IMR-90 (cell line): Measurements from ENCODE around the gene CD81. TPM values are rescaled to one million over a fixed set of nuclear protein-coding genes. Genes with fewer than 3 reads are reported as not detected.

Experiments
- ATAC-seq: fragments of 200-7000 bp; cut with Tn5 transposase; 2 replicates; pipeline ENCODE4 v1.9.1; 2020; ENCODE audit warnings: low read depth, mild to moderate bottlenecking, moderate library complexity
- BruUV-seq: library from RNA; stranded (reverse); fragments of 400-500 nt; replicated peaks from 2 replicates; lab custom pipeline; 2021; lab: Mats Ljungman, UMichigan
- CTCF ChIA-PET: fragments of 300-600 bp; formaldehyde crosslinking; extraction: SDS; loops from one replicate; lab custom pipeline; 2021; ENCODE audit warnings: antibody characterized with exemption; lab: Yijun Ruan, JAX
- POLR2A ChIA-PET: fragments of 300-600 bp; sonication (Branson Sonifier 250); formaldehyde crosslinking; loops from one replicate; lab custom pipeline; 2022; ENCODE audit warnings: antibody characterized with exemption; ENCODE audit not compliant: unreplicated experiment; lab: Charles Lee
- DNase-seq: peaks from one replicate; pipeline ENCODE4 v3.0.0; 2013
- H2AFZ ChIP-seq: replicated peaks from 2 replicates; pipeline ENCODE3; 2013; ENCODE audit warnings: low read length, mild to moderate bottlenecking; ENCODE audit not compliant: poor library complexity
- H2AK5ac ChIP-seq: 2 replicates; pipeline ENCODE4 v1.6.1; 2013; ENCODE audit warnings: low read depth, low read length, inconsistent platforms
- H2AK9ac ChIP-seq: replicated peaks from 2 replicates; pipeline ENCODE3; 2013; ENCODE audit warnings: mild to moderate bottlenecking, low read depth, low read length, moderate library complexity; ENCODE audit not compliant: poor library complexity
- H2BK120ac ChIP-seq: 2 replicates; pipeline ENCODE4 v1.6.1; 2013; ENCODE audit warnings: low read depth, low read length, inconsistent platforms
- H2BK15ac ChIP-seq: 3 replicates; pipeline ENCODE4 v1.6.1; 2013; ENCODE audit warnings: low read depth, low read length, inconsistent platforms
- H2BK20ac ChIP-seq: 2 replicates; pipeline ENCODE4 v1.6.1; 2013; ENCODE audit warnings: low read depth, mild to moderate bottlenecking, inconsistent platforms, low read length, moderate library complexity
- H2BK5ac ChIP-seq: 2 replicates; pipeline ENCODE4 v1.6.1; 2013; ENCODE audit warnings: mild to moderate bottlenecking, low read depth, low read length, inconsistent platforms; ENCODE audit not compliant: poor library complexity, severe bottlenecking
- H3K14ac ChIP-seq: replicated peaks from 2 replicates; pipeline ENCODE4 v1.6.1; 2013; ENCODE audit warnings: low read depth, low read length, inconsistent platforms
- H3K18ac ChIP-seq: 2 replicates; pipeline ENCODE4 v1.6.1; 2013; ENCODE audit warnings: low read depth, low read length, control low read depth
- H3K23ac ChIP-seq: 2 replicates; pipeline ENCODE4 v1.6.1; 2013; ENCODE audit warnings: low read depth, low read length, inconsistent platforms
- H3K27ac ChIP-seq: 2 replicates; pipeline ENCODE4 v1.5.1; 2013; ENCODE audit warnings: mild to moderate bottlenecking, control low read depth, low read length; ENCODE audit not compliant: insufficient read depth
- H3K27me3 ChIP-seq: 2 replicates; pipeline ENCODE4 v1.6.1; 2013; ENCODE audit warnings: low read length; ENCODE audit not compliant: control insufficient read depth, insufficient read depth
- H3K36me3 ChIP-seq: 2 replicates; pipeline ENCODE4 v1.6.1; 2013; ENCODE audit warnings: low read length, mixed read lengths; ENCODE audit not compliant: control insufficient read depth, insufficient read depth
- H3K4ac ChIP-seq: 2 replicates; pipeline ENCODE4 v1.6.1; 2013; ENCODE audit warnings: low read depth, low read length, inconsistent platforms
- H3K4me1 ChIP-seq: 2 replicates; pipeline ENCODE4 v1.6.1; 2013; ENCODE audit warnings: low read length, mixed read lengths; ENCODE audit not compliant: control insufficient read depth, insufficient read depth
- H3K4me2 ChIP-seq: 2 replicates; pipeline ENCODE4 v1.6.1; 2013; ENCODE audit warnings: low read depth, mild to moderate bottlenecking, control low read depth, low read length, moderate library complexity
- H3K4me3 ChIP-seq: 2 replicates; pipeline ENCODE4 v1.5.1; 2013; ENCODE audit warnings: low read depth, mild to moderate bottlenecking, control low read depth, low read length, moderate library complexity; ENCODE audit not compliant: insufficient read depth
- H3K56ac ChIP-seq: 2 replicates; pipeline ENCODE4 v1.6.1; 2013; ENCODE audit warnings: low read length, inconsistent platforms; ENCODE audit not compliant: insufficient read depth; ENCODE audit errors: extremely low read depth
- H3K79me1 ChIP-seq, 2 experiments: 2 replicates each; pipeline ENCODE4 v1.6.1; 2013; ENCODE audit warnings: low read length in 2 of 2, inconsistent platforms in 1 of 2, low read depth in 1 of 2
- H3K9ac ChIP-seq: 2 replicates; pipeline ENCODE4 v1.6.1; 2013; ENCODE audit warnings: low read depth, low read length, control low read depth
- H3K9me1 ChIP-seq: 2 replicates; pipeline ENCODE4 v1.6.1; 2013; ENCODE audit warnings: low read length, inconsistent platforms; ENCODE audit not compliant: insufficient read depth
- H3K9me3 ChIP-seq: 2 replicates; pipeline ENCODE4 v1.6.1; 2013; ENCODE audit warnings: low read length; ENCODE audit not compliant: control insufficient read depth, insufficient read depth
- H4K20me1 ChIP-seq: 2 replicates; pipeline ENCODE4 v1.6.1; 2013; ENCODE audit warnings: low read length, inconsistent platforms; ENCODE audit not compliant: insufficient read depth
- H4K5ac ChIP-seq: 2 replicates; pipeline ENCODE4 v1.6.1; 2013; ENCODE audit warnings: mild to moderate bottlenecking, low read depth, low read length, control low read depth
- H4K8ac ChIP-seq, 2 experiments: 2 replicates each; pipeline ENCODE4 v1.6.1; 2013; ENCODE audit warnings: low read depth in 2 of 2, low read length in 2 of 2, control low read depth in 1 of 2, inconsistent platforms in 1 of 2
- H4K91ac ChIP-seq: 2 replicates; pipeline ENCODE4 v1.6.1; 2013; ENCODE audit warnings: low read depth, low read length, inconsistent platforms; ENCODE audit not compliant: insufficient read depth
- MXI1 ChIP-seq: IDR thresholded peaks from 2 replicates; pipeline ENCODE4 v1.6.1; 2012; ENCODE audit warnings: low read depth, mild to moderate bottlenecking, low read length, moderate library complexity, borderline replicate concordance
- SMC3 ChIP-seq: fragments of 150-350 bp; IDR thresholded peaks from 2 replicates; pipeline ENCODE4 v1.6.1; 2016; ENCODE audit warnings: low read depth, mild to moderate bottlenecking, antibody characterized with exemption, low read length, moderate library complexity
- WGBS, 2 experiments: methylation state at CpG; one replicate each; pipeline versions ENCODE4 v1.1.5 to v1.1.7; 2013; ENCODE audit warnings: missing lambda C conversion rate in 2 of 2; ENCODE audit not compliant: insufficient read length in 1 of 2; ENCODE audit errors: extremely low coverage in 2 of 2; 5-methylcytosine and 5-hydroxymethylcytosine counted together
- dilution Hi-C: fragments of 300-500 bp; cut with HindIII; formaldehyde crosslinking; loops from one replicate; pipeline ENCODE4 v1.14.3; 2018; ENCODE audit warnings: low sequenced_read_pairs; ENCODE audit not compliant: unreplicated experiment
- in situ Hi-C: fragments of 300-500 bp; cut with MboI; formaldehyde crosslinking; loops from 3 replicates; pipeline ENCODE4 v1.14.3; 2019; ENCODE audit warnings: low sequenced_read_pairs, inconsistent platforms, mixed read lengths
- intact Hi-C: fragments of 100-400 bp; cut with micrococcal nuclease; formaldehyde crosslinking; loops from 2 replicates; pipeline ENCODE4 v1.10.0; 2022
- polyA plus RNA-seq, 3 experiments: library from polyadenylated mRNA; depleted of rRNA; stranded (reverse); fragments of >200 nt; gene quantifications; 2 replicates each; pipeline ENCODE4 v1.2.3, GENCODE V29; 2012; ENCODE audit warnings: low replicate concordance in 1 of 3
- total RNA-seq: library from RNA; depleted of rRNA; stranded (reverse); fragments of >200 nt; gene quantifications from 2 replicates; pipeline ENCODE4 v1.2.3, GENCODE V29; 2012

Gene CD81
- total and polyA plus RNA-seq, 2 of the 4 experiments (the other 2 are of a cell fraction), result 159 to 689 TPM

- Histone ChIP-seq H2BK5ac (no peak overlapping the region), H3K9ac (no peak overlapping the region), H3K9me1 (no peaks in the 10 kb centered on the region), H3K9me3 (peaks cover 5% of the 10 kb centered on the region), H3K4me3 (no peak overlapping the region), H2BK15ac (no peak overlapping the region), H3K4ac (no peak overlapping the region), H3K14ac (no peak overlapping the region), H3K4me2 (no peak overlapping the region), H3K79me1 (no peaks in the 10 kb centered on the region), H4K91ac (no peak overlapping the region), H2AFZ (no peak overlapping the region), H3K27me3 (peaks cover 2% of the 10 kb centered on the region; the same call in 1 of the 2 replicates), H4K5ac (no peak overlapping the region), H2BK20ac (no peak overlapping the region), H3K56ac (no peak overlapping the region), H2AK5ac (no peak overlapping the region), H3K18ac (no peak overlapping the region), H2AK9ac (no peak overlapping the region), H3K27ac (no peak overlapping the region), H4K20me1 (no peaks in the 10 kb centered on the region), H3K36me3 (no peaks in the 10 kb centered on the region), H4K8ac (no peak overlapping the region), H3K4me1 (no peaks in the 10 kb centered on the region), H2BK120ac (no peak overlapping the region), H3K23ac (no peak overlapping the region)
- CTCF ChIA-PET, result no interaction called here
- TF ChIP-seq SMC3, result no peak
- no peak for TF ChIP-seq MXI1
- POLR2A ChIA-PET, result no interaction called here
- ATAC-seq (no peak), DNase-seq (no peak)
- dilution Hi-C loops, result no loop called here
- intact Hi-C loops, result no loop called here
- in situ Hi-C loops, result no loop called here
- WGBS, 2 experiments, result 71% methylated on average over 1 of the region's 9 CpGs; no CpG with 5 or more reads in 1 of the 2 experiments
- no TSS peak for BruUV-seq
Measured at GRCh38 chr11:2329551-2329950, 47.6 kb upstream of the CD81 start.
